ENCODE results near the gene YOD1.
"Not testable (repeated sequence)": the region's sequence is repeated elsewhere in the genome, so short reads cannot be mapped to it uniquely, and the experiment has no call there.

Gene YOD1

DNA sequence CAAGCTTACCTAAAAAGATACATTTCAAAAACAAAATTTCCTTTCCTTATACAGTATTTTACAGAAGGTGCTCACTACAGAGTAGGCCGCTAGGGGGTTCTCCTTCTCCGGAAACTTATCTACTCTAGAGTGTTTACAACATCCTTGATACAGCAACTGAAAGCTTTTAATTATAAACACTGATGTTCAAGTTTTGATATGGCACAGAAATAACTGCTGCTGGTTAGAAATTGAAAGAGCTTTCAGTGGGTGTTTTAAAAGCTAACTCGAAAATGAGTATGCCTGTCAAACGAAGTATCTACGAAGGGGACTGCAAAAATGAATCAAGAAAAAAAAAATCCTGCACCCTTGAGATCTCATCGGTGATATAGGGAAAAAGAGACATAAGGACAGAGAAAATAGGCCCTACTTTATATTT, 1.0 kb downstream of the YOD1 start:
- Mint-ChIP-seq H3K9me3 (no peaks in the 10 kb centered on the region), H3K27me3 (no peaks in the 10 kb centered on the region), H3K4me1 (ENCODE audit: low read depth) (peaks cover 33% of the 10 kb centered on the region), H3K36me3 (ENCODE audit: low read depth) (peaks cover 46% of the 10 kb centered on the region), H3K27ac (peak overlapping the region; percentile 97), H3K4me3 (peak overlapping the region; percentile 97)
- intact Hi-C loops (cut with micrococcal nuclease) = loop anchor here (5.0 kb wide), 1 partner anchor 33 kb away; no protein-coding TSS in a partner anchor

DNA sequence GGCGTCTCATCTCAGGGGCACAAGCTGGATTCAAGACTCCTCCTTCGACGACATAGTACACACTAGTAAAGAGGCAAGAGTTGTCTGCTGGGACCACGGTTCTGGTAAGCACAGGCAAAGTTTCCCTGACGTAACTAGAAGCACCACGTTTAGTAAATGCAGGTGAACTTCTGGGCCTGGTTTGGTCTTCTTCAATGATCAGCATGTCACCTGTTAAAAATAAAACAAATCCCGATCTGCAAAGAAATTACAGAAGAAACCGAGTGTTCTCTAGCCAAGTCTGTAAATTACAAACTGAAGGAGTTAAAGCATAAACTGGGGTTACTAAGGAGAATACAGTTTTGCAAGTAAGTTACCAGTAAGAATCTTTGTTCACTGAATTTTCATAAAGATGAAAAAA, 1.5 kb downstream of the YOD1 start:
- Mint-ChIP-seq H3K27me3 (no peaks in the 10 kb centered on the region), H3K36me3 (ENCODE audit: low read depth) (peaks cover 42% of the 10 kb centered on the region), H3K4me3 (peak overlapping the region; percentile 97), H3K4me1 (ENCODE audit: low read depth) (peaks cover 29% of the 10 kb centered on the region), H3K27ac (peak overlapping the region; percentile 97), H3K9me3 (no peaks in the 10 kb centered on the region)
- intact Hi-C loops (cut with micrococcal nuclease) = no loop called here

DNA sequence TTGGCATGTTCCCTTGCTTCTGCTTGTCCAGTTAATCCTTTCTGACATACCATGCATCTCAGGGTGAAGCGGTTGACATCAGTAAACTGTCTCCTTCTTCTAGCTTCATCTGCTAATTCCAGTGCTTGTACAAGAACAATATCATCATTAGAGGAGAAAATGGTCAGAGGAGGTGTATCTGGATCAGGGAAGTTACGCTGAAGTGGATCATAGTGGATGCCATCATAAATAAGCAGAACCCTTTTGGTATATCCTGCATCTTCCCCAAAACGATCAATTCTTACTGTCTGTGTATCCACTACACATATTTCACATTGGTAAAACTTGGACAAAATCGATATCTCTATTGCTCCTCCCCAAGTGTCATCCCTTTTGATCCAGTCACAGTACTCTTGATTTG, 2.0 kb downstream of the YOD1 start:
- Mint-ChIP-seq H3K9me3 (no peaks in the 10 kb centered on the region), H3K27me3 (no peaks in the 10 kb centered on the region), H3K27ac (no peak overlapping the region), H3K4me1 (ENCODE audit: low read depth) (peaks cover 24% of the 10 kb centered on the region), H3K36me3 (ENCODE audit: low read depth) (peaks cover 42% of the 10 kb centered on the region), H3K4me3 (no peak overlapping the region)
- intact Hi-C loops (cut with micrococcal nuclease) = no loop called here

DNA sequence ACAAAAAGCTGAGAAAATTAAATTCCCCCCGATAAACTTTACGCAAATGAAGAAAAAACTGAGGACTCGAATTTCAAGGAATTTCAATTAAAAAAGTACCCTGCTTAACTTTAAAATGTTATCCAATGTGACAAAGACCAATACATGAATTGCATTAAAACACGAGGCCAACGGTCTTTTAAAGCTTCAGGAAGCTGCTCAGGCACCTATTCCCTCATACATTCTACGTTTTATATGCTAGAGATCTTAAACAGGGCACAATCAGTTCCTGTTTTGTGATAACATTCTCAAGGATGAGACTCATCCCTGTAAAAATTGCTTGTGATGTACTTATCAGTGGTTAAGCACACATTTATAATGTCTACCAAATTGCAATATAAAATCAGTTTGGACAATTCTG, 3.0 kb downstream of the YOD1 start:
- Mint-ChIP-seq H3K27ac (no peak overlapping the region), H3K27me3 (no peaks in the 10 kb centered on the region), H3K4me3 (no peak overlapping the region), H3K9me3 (no peaks in the 10 kb centered on the region), H3K4me1 (ENCODE audit: low read depth) (peaks cover 16% of the 10 kb centered on the region), H3K36me3 (ENCODE audit: low read depth) (peaks cover 36% of the 10 kb centered on the region)
- intact Hi-C loops (cut with micrococcal nuclease) = no loop called here

DNA sequence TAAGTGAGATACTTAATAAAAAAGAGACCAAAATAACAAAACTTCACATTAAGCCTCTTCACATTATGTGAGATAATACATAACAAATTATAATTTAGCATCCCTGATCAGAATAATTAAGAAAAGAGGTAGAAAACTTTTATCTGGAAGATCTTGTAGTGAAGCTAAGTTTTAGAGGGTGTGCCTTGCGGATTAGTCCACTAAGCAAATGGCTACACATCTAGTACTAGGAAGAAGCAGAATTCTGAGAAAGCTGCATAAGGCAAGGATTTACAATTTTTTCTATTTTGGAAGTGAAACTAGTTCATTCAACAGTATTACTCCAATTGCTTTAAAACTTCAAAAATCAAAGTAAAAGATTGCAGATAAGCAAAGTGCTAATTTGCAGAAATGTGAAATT, 3.5 kb downstream of the YOD1 start:
- Mint-ChIP-seq H3K9me3 (no peaks in the 10 kb centered on the region), H3K27ac (no peak overlapping the region), H3K4me3 (no peak overlapping the region), H3K4me1 (ENCODE audit: low read depth) (peaks cover 15% of the 10 kb centered on the region), H3K36me3 (ENCODE audit: low read depth) (peaks cover 34% of the 10 kb centered on the region), H3K27me3 (no peaks in the 10 kb centered on the region)
- intact Hi-C loops (cut with micrococcal nuclease) = no loop called here

DNA sequence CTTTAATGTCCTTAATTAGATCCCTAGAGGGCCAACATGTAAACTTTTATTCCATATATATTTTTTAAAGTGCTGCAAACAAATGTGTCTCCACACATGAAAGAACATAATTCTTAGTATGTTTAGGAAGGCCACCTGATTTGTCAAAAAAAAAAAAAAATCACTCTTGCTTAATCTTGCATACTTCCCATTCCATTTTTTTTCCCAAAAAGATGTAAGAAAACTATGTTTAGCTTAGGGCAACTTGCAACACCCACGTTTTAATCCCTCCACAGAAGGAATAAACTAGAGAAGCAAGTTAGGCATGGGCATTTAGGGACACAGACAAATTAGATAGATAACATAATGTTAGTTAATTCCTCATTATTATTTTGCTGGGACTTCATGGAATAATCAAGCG, 5.6 kb downstream of the YOD1 start:
- Mint-ChIP-seq H3K36me3 (ENCODE audit: low read depth) (peaks cover 32% of the 10 kb centered on the region), H3K4me1 (ENCODE audit: low read depth) (peaks cover 7% of the 10 kb centered on the region), H3K4me3 (no peak overlapping the region), H3K9me3 (no peaks in the 10 kb centered on the region), H3K27ac (no peak overlapping the region), H3K27me3 (no peaks in the 10 kb centered on the region)
- intact Hi-C loops (cut with micrococcal nuclease) = no loop called here

DNA sequence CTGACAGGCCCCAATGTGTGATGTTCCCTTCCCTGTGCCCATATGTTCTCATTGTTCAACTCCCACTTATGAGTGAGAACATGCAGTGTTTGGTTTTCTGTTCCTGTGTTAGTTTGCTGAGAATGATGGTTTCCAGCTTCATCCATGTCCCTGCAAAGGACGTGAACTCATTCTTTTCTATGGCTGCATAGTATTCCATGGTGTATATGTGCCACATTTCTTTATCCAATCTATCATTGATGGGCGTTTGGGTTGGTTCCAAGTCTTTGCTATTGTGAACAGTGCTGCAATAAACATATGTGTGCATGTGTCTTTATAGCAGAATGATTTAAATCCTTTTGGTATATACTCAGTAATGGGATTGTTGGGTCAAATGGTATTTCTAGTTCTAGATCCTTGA, 9.6 kb downstream of the YOD1 start:
- intact Hi-C loops (cut with micrococcal nuclease); H3K4me1 Mint-ChIP-seq (ENCODE audit: low read depth); H3K27ac Mint-ChIP-seq; H3K4me3 Mint-ChIP-seq; H3K27me3 Mint-ChIP-seq; H3K9me3 Mint-ChIP-seq: not testable (repeated sequence)
- peaks cover 14% of the 10 kb centered on the region for H3K36me3 Mint-ChIP-seq (ENCODE audit: low read depth)

DNA sequence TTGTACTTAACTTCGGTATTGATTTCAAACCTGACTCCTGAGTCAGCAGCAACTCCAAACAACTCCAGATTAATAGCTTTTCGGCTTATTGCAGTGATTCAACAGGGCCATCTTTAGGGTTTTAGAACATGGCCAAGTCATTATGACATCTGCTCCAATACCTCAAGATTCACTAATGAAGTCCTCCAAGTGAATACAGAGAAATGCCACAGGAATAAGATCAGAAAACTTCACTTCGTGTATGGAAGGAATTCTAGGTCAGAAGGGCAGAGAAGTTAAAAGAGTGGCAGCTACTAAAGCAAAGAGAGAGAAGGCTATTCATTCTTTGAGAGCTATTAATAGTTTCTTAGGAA, 10.9 kb downstream of the YOD1 start:
- no peak overlapping the region for H3K4me3 Mint-ChIP-seq
- H3K9me3 Mint-ChIP-seq = no peaks in the 10 kb centered on the region
- H3K27ac Mint-ChIP-seq = no peak overlapping the region
- no peaks in the 10 kb centered on the region for H3K4me1 Mint-ChIP-seq (ENCODE audit: low read depth)
- H3K27me3 Mint-ChIP-seq = peaks cover 5% of the 10 kb centered on the region
- peaks cover 5% of the 10 kb centered on the region for H3K36me3 Mint-ChIP-seq (ENCODE audit: low read depth)
- intact Hi-C loops (cut with micrococcal nuclease) = no loop called here

DNA sequence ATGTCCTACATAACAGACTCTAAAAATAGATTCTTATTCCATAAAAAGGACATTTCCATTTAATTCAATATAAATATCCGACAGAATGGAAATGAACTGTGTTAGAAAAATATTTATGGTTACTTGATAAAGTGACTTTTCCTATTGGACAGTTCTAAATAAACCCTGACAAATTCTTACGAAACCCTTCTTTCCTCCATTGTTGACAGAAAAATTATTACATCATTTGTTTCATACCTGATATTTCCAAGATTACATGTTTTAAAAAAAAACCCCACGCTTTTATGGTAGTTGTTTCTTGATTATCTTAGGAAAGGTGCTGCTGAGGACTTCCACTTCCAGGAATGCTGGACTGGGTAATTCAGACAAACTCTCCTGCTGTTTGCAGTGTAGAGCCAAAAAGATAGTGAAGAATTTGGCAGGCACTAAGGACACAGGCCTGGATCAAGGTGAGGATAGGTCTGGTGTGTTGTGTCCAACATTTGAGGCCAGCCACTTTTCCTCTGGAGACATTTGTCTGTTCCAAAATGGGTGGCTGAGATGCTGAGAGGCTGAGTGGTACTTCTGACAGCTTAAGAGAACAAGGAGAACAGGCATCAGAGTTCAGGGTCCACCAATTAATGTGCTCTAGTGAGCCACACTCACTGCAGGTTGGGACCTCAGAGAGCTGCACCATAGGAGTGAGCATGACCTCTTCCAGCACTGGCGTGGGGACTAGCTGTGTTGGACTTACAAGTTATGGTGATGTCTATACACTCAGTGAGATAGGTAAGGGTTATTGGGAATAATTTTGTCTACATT, 11.4 kb downstream of the YOD1 start:
- H3K4me1 Mint-ChIP-seq (ENCODE audit: low read depth) = no peaks in the 10 kb centered on the region
- H3K27ac Mint-ChIP-seq = no peak overlapping the region
- H3K27me3 Mint-ChIP-seq = peaks cover 5% of the 10 kb centered on the region
- intact Hi-C loops (cut with micrococcal nuclease) = no loop called here
- H3K4me3 Mint-ChIP-seq = no peak overlapping the region
- H3K36me3 Mint-ChIP-seq (ENCODE audit: low read depth) = peaks cover 5% of the 10 kb centered on the region
- H3K9me3 Mint-ChIP-seq = no peaks in the 10 kb centered on the region

DNA sequence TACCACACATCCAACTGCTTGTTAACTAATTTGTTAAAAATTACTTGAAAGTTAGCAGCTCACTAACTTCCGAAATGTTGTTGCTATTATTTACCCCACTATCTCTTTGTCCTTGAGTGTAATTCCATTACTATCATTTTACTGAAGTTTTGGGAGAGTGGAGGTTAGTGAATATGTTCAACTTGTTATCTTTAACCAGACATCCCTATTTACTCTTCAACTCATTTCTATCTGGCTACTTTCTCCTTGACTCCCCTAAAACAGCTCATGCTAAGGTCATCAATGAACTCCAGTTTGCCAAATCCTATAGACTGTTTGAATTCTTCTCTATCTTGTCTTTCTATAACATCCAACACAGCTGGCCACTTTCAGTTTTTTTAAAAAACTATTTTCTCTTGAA, 14.1 kb downstream of the YOD1 start:
- Mint-ChIP-seq H3K27ac (no peak overlapping the region), H3K36me3 (ENCODE audit: low read depth) (peaks cover under 1% of the 10 kb centered on the region), H3K9me3 (no peaks in the 10 kb centered on the region), H3K4me1 (ENCODE audit: low read depth) (peaks cover 5% of the 10 kb centered on the region), H3K27me3 (peaks cover 9% of the 10 kb centered on the region), H3K4me3 (no peak overlapping the region)
- intact Hi-C loops (cut with micrococcal nuclease) = no loop called here

DNA sequence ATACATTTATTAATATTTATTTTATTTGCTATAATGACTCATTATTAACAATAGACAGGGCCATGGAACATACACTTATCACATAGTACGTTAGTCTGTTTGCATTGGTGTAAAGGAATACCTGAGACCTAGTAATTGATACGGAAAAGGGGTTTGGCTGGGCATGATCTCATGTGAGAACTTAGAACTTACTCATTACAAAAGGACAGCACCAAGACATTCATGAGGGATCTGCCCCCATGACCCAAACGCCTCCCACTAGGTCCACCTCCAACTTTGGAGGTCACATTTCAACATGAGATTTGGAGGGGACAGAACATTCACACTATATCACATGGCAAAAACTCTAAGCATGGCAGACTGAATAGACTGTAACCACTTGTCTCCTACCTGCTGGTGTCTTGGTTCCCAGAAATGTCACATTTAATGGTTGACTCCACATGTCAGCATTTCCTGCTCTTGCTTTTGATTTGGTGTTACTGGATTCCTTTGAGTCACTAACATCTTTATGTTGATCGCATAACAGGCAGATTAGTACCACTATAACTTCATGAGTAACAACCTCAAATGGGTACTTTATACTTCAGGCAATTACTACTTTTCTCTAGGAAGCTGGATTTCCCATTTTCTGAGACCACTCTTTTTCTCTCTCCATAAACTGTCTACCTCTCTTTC, 15.0 kb downstream of the YOD1 start:
- no peaks in the 10 kb centered on the region for H3K9me3 Mint-ChIP-seq
- intact Hi-C loops (cut with micrococcal nuclease) = no loop called here
- H3K27ac Mint-ChIP-seq = no peak overlapping the region
- peaks cover 5% of the 10 kb centered on the region for H3K4me1 Mint-ChIP-seq (ENCODE audit: low read depth)
- H3K27me3 Mint-ChIP-seq = peaks cover 14% of the 10 kb centered on the region
- H3K4me3 Mint-ChIP-seq = no peak overlapping the region
- H3K36me3 Mint-ChIP-seq (ENCODE audit: low read depth) = no peaks in the 10 kb centered on the region

DNA sequence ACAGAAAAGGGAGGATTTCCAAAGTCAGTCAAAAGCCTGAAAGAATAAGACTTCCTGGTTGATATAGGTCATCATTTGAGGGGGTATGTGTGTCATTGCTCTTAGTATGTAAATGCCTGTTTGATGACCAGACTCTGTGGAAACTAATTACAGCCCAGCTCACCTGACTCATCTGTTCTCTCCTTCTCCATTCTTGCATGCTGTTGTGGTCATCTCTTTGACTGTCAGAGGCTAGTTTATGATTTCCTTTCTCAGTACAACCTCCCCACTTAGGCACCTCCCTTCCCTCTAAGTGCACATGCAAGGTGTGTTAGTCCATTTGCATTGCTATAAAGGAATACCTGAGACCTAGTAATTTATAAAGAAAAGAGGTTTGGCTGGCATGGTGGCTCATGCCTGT, 16.0 kb downstream of the YOD1 start:
- no peak overlapping the region for H3K4me3 Mint-ChIP-seq
- no peak overlapping the region for H3K27ac Mint-ChIP-seq

DNA sequence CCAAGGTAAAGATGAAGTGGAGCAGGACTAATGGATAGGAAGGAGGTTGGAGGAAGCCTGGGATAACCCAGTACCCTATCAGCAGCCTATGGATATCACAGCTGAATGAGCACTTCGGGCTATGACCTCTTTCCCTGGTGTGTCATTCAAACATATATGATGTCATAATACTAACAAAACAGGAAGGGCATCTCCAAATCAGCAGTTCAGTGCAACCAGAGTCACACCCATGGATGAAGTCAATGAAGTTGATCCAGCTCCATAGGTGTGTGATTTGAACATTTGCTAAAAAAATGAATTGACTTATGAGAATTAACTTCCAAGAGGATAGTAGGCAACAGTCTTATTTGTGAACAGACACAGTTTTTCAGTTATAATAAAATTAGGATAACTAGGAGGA, 16.8 kb downstream of the YOD1 start:
- Mint-ChIP-seq H3K4me1 (ENCODE audit: low read depth) (peaks cover 6% of the 10 kb centered on the region), H3K9me3 (no peaks in the 10 kb centered on the region), H3K27me3 (peaks cover 19% of the 10 kb centered on the region), H3K4me3 (no peak overlapping the region), H3K36me3 (ENCODE audit: low read depth) (no peaks in the 10 kb centered on the region), H3K27ac (no peak overlapping the region)
- intact Hi-C loops (cut with micrococcal nuclease) = no loop called here

More for the DNA sequence above, 16.0 kb downstream of the YOD1 start:
- Mint-ChIP-seq H3K27me3 (peaks cover 19% of the 10 kb centered on the region), H3K36me3 (ENCODE audit: low read depth) (no peaks in the 10 kb centered on the region), H3K4me1 (ENCODE audit: low read depth) (peaks cover 5% of the 10 kb centered on the region), H3K9me3 (no peaks in the 10 kb centered on the region)
- intact Hi-C loops (cut with micrococcal nuclease) = no loop called here

DNA sequence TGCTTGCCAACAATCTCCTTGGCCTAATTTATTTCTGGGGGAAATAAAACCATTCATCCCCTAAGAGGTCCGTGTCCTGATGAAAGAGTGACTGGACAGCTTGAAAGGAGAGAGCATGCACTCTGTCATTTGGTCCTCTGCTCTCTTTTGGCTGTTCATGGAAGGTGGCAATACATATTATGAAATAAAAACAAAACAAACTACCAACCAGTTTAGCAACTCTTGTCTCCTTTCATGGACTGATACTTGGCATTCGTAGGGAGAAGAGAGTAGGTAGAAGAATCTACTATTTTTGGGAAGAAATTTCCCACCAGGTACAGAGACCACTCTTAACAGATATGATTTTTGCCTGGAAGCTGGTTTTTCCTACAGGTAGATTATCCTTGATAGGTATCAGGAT, 17.7 kb downstream of the YOD1 start:
- Mint-ChIP-seq H3K4me1 (ENCODE audit: low read depth) (peaks cover 11% of the 10 kb centered on the region), H3K27ac (no peak overlapping the region), H3K27me3 (peaks cover 22% of the 10 kb centered on the region), H3K36me3 (ENCODE audit: low read depth) (no peaks in the 10 kb centered on the region), H3K4me3 (no peak overlapping the region), H3K9me3 (no peaks in the 10 kb centered on the region)
- intact Hi-C loops (cut with micrococcal nuclease) = no loop called here

All from dendritic cell treated with granulocyte-macrophage colony-stimulating factor and Interleukin-4, amounts not matched to agents 40 ng/mL and 50 ng/mL, for 4 days (primary cell).